Testis (tissue), 3 donors: ENCODE results near the gene GSDME. TPM values are rescaled to one million over a fixed set of nuclear protein-coding genes. Genes with fewer than 3 reads are reported as not detected.

Experiments
- DNase-seq: peaks from one replicate; pipeline ENCODE4 v3.0.0-alpha.2; 2019
- H3K27ac ChIP-seq, 2 donors: fragments of 200-600 bp; sonication (generic); one replicate each; pipeline ENCODE4 v1.5.1; 2019
- H3K27me3 ChIP-seq: fragments of 200-600 bp; sonication (generic); one replicate; pipeline ENCODE4 v1.5.1; 2019
- H3K36me3 ChIP-seq: fragments of 200-600 bp; sonication (generic); one replicate; pipeline ENCODE4 v1.5.1; 2017; ENCODE audit warnings: low read depth; ENCODE audit errors: missing control alignments
- H3K4me1 ChIP-seq: fragments of 200-600 bp; sonication (generic); one replicate; pipeline ENCODE4 v1.5.1; 2019
- H3K4me3 ChIP-seq, 2 donors: fragments of 200-600 bp; sonication (generic); one replicate each; pipeline ENCODE4 v1.5.1; 2017 to 2019
- H3K9me3 ChIP-seq: fragments of 200-600 bp; sonication (generic); one replicate; pipeline ENCODE4 v1.5.1; 2017
- CTCF ChIP-seq, 3 experiments: fragments of 450-650 bp in 2 of 3; fragments of 200-600 bp in 1 of 3; sonication (generic) in 1 of 3; IDR thresholded peaks; one replicate each; pipeline ENCODE4 v1.5.1; 2016 to 2019; ENCODE audit warnings: antibody characterized with exemption in 3 of 3, mild to moderate bottlenecking in 2 of 3, moderate library complexity in 1 of 3
- POLR2A ChIP-seq: fragments of 450-650 bp; IDR thresholded peaks from one replicate; pipeline ENCODE4 v1.6.1; 2017; ENCODE audit warnings: antibody characterized with exemption, mild to moderate bottlenecking, moderate library complexity
- WGBS, 2 donors: methylation state at CpG; one replicate each; pipeline ENCODE4 v1.1.5; 2018; 5-methylcytosine and 5-hydroxymethylcytosine counted together
- intact Hi-C: fragments of 100-400 bp; cut with DNase I; formaldehyde crosslinking; loops from one replicate; pipeline ENCODE4 v1.15.1; 2023; ENCODE audit warnings: low total_unique reads
- polyA plus RNA-seq: library from polyadenylated mRNA; stranded (reverse); fragments of 350-450 nt; fragmentation: Illumina TruSeq; extraction: RNeasy Lipid Tissue Mini Kit (QIAGEN cat#74804); gene quantifications from one replicate; pipeline ENCODE4 v1.2.3, GENCODE V29; 2014; ENCODE audit warnings: low read depth, low replicate concordance; ENCODE audit not compliant: insufficient read depth
- total RNA-seq, 2 donors: library from RNA; depleted of rRNA; stranded (reverse); fragments of >200 nt; gene quantifications; one replicate each; pipeline ENCODE4 v1.2.3, GENCODE V29; 2016

GSDME gene
- total and polyA plus RNA-seq, 3 donors from 2014 or later, result 31.8 to 59.4 (median 55.0) TPM

DNA sequence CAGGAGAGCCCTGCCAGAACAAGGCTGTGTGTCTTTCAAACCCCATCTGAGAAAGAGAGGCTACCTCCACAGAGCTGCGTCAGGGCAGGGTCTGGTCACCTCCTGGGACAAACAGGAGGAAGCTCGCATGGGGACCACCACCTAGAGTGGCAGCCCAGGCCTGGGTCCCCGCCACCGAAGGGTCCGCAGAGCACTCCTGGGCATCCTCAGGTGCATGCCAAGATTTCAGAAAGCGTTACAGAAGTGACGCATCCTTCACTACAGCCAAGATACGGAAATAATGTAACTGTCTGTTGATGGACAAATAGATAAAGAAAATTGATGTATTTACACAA lies 42.6 kb downstream of the GSDME start:
- no peak for DNase-seq
- Histone ChIP-seq H3K4me3 (no peak overlapping the region), H3K36me3 (no peaks in the 10 kb centered on the region), H3K27ac (no peak overlapping the region), H3K4me1 (no peaks in the 10 kb centered on the region), H3K27me3 (no peaks in the 10 kb centered on the region), H3K9me3 (no peaks in the 10 kb centered on the region)
- TF ChIP-seq CTCF (IDR thresholded peaks at IDR 0.05) (no peak), POLR2A (no peak)
- 73 to 74% methylated on average over 8 of the region's 8 CpGs for WGBS, 2 donors
- intact Hi-C loops, result no loop called here

GRCh38 chr7:24713850-24714675 lies 43.2 kb downstream of the GSDME start:
- H3K27me3 ChIP-seq, result no peaks in the 10 kb centered on the region
- H3K36me3 ChIP-seq, result no peaks in the 10 kb centered on the region
- H3K4me3 ChIP-seq, result no peak overlapping the region
- intact Hi-C loops, result no loop called here
- 76 to 77% methylated on average over 14 of the region's 14 CpGs for WGBS, 2 donors
- TF ChIP-seq POLR2A (no peak), CTCF (IDR thresholded peaks at IDR 0.05) (no peak)
- H3K9me3 ChIP-seq, result no peaks in the 10 kb centered on the region
- H3K4me1 ChIP-seq, result no peaks in the 10 kb centered on the region
- no peak for DNase-seq
- no peak overlapping the region for H3K27ac ChIP-seq

DNA sequence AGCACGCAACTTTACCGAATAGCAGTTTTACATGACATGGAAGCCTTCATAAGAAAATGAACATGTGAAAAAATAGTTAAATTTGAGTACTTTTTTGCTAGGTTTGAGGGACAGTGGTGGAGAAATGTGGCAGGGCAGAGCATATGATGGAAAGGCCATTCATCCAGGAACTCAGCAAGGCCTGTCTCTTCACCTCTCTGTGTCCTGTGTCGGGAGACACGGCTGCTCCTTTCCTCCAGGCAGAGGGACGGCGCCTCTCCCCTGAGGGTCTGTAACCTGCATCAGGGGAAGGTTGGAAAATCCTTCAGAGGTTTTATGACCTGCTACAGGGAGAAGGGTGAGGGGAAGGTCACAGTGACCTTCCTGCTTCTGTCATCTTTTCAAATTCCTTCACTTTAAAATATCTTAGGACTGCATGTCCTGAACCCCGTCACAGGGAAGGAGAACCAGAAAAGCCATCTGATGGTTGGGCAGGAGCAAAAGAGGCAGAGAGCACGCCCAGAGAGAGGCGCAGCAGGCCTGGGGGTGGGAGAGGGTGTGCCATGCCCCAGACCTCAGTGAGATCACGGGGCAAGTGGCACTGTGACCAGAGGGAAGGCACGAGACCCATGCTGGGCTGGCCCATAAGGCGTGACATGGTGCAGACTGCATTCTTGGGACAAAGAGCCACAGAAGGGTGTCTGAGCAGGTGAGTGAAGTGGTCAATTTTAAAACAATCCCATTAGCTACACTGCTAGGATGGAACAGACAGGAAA lies 44.0 kb downstream of the GSDME start:
- TF ChIP-seq CTCF (IDR thresholded peaks at IDR 0.05) (no peak), POLR2A (no peak)
- H3K4me3 ChIP-seq, result no peak overlapping the region
- 88 to 89% methylated on average over 12 of the region's 12 CpGs for WGBS, 2 donors
- H3K9me3 ChIP-seq, result no peaks in the 10 kb centered on the region
- no peaks in the 10 kb centered on the region for H3K4me1 ChIP-seq
- H3K36me3 ChIP-seq, result no peaks in the 10 kb centered on the region
- no peak for DNase-seq
- no peaks in the 10 kb centered on the region for H3K27me3 ChIP-seq
- intact Hi-C loops, result no loop called here
- no peak overlapping the region for H3K27ac ChIP-seq

DNA sequence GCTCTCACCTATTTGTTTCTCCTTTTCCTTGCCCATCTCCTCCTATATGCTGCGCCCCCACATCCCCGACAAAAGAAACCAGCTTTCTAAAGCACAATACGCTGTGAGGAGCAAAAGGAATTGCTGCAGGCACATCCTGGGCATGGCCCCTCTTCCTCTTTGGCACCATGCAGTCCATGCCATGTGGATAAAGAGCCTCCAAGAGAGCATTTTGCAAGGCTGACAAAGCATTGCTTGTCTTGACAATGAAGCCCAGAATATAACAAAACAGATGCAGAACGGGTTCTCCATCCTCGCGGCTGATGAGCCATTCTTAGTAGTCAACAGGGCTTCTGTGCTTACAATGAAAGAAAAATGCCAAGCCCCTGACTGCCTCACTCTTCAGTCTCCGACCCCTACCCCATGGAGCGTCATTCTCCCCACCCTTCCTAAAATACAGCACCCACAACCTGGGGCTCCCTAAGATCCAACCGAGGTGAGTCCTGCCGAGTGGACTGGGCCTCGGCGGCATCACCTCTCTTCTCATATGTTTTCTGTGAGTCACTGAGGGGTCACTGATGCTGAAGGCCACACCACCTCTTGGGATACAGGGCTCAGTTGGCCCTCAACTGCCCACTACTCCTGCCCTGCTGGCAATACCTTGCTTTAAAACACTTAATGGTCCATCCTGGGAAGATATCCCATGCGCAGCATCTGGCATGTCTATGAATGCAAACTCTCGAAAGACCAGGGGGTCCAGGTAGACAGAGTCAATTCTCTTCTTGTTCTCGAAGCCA lies 47.5 kb downstream of the GSDME start:
- no peak overlapping the region for H3K27ac ChIP-seq
- intact Hi-C loops, result no loop called here
- H3K4me1 ChIP-seq, result no peaks in the 10 kb centered on the region
- 92 to 94% methylated on average over 14 to 15 of the region's 15 CpGs for WGBS, 2 donors
- TF ChIP-seq CTCF (IDR thresholded peaks at IDR 0.05), result no peak
- TF ChIP-seq POLR2A, result no peak
- no peaks in the 10 kb centered on the region for H3K27me3 ChIP-seq
- no peaks in the 10 kb centered on the region for H3K36me3 ChIP-seq
- DNase-seq, result no peak
- H3K9me3 ChIP-seq, result no peaks in the 10 kb centered on the region
- no peak overlapping the region for H3K4me3 ChIP-seq
